ENCODE data around the gene SBF2.
"Not testable (repeated sequence)": the region's sequence is repeated elsewhere in the genome, so short reads cannot be mapped to it uniquely, and the experiment has no call there.

Gene SBF2

GRCh38 chr11:10022764-10023163 lies 271.3 kb downstream of the SBF2 start:
- DNase-seq (ENCODE audit: low read depth in 2 of 2, low spot score in 1 of 2), result no peak

GRCh38 chr11:10021563-10021962 lies 272.5 kb downstream of the SBF2 start:
- no peak for DNase-seq (ENCODE audit: low read depth in 2 of 2, low spot score in 1 of 2)

- DNase-seq (ENCODE audit: low read depth in 2 of 2, low spot score in 1 of 2), result no peak
Measured at GRCh38 chr11:10019906-10020682, 273.9 kb downstream of the SBF2 start.

- no peak for DNase-seq (ENCODE audit: low read depth in 2 of 2, low spot score in 1 of 2)
Measured at GRCh38 chr11:10017911-10018310, 276.1 kb downstream of the SBF2 start.

GRCh38 chr11:10017050-10017449 lies 277.0 kb downstream of the SBF2 start:
- no peak for DNase-seq (ENCODE audit: low read depth in 2 of 2, low spot score in 1 of 2)

GRCh38 chr11:10012068-10012467 lies 282.0 kb downstream of the SBF2 start:
- no peak for DNase-seq (ENCODE audit: low read depth in 2 of 2, low spot score in 1 of 2)

- DNase-seq (ENCODE audit: low read depth in 2 of 2, low spot score in 1 of 2), result no peak
Measured at GRCh38 chr11:10005955-10006525, 288.0 kb downstream of the SBF2 start.

- DNase-seq (ENCODE audit: low read depth in 2 of 2, low spot score in 1 of 2), result no peak
Measured at GRCh38 chr11:10004526-10005113, 289.4 kb downstream of the SBF2 start.

GRCh38 chr11:10002221-10002620 lies 291.8 kb downstream of the SBF2 start:
- no peak for DNase-seq (ENCODE audit: low read depth in 2 of 2, low spot score in 1 of 2)

GRCh38 chr11:9992306-9992705 lies 301.7 kb downstream of the SBF2 start:
- DNase-seq (ENCODE audit: low read depth in 2 of 2, low spot score in 1 of 2), result no peak

- DNase-seq (ENCODE audit: low read depth in 2 of 2, low spot score in 1 of 2), result no peak
Measured at GRCh38 chr11:9990221-9990973, 303.6 kb downstream of the SBF2 start.

- DNase-seq (ENCODE audit: low read depth in 2 of 2, low spot score in 1 of 2), result not testable (repeated sequence)
Measured at GRCh38 chr11:9987303-9987702, 306.7 kb downstream of the SBF2 start.

GRCh38 chr11:9982796-9983579 lies 311.0 kb downstream of the SBF2 start:
- DNase-seq (ENCODE audit: low read depth in 2 of 2, low spot score in 1 of 2), result no peak

GRCh38 chr11:9982127-9982795 lies 311.8 kb downstream of the SBF2 start:
- DNase-seq (ENCODE audit: low read depth in 2 of 2, low spot score in 1 of 2), result no peak

- no peak for DNase-seq (ENCODE audit: low read depth in 2 of 2, low spot score in 1 of 2)
Measured at GRCh38 chr11:9980931-9981330, 313.1 kb downstream of the SBF2 start.

- DNase-seq (ENCODE audit: low read depth in 2 of 2, low spot score in 1 of 2), result no peak
Measured at GRCh38 chr11:9977554-9977953, 316.5 kb downstream of the SBF2 start.

- no peak for DNase-seq (ENCODE audit: low read depth in 2 of 2, low spot score in 1 of 2)
Measured at GRCh38 chr11:9974375-9974774, 319.6 kb downstream of the SBF2 start.

- no peak for DNase-seq (ENCODE audit: low read depth in 2 of 2, low spot score in 1 of 2)
Measured at GRCh38 chr11:9973921-9974320, 320.1 kb downstream of the SBF2 start.

- DNase-seq (ENCODE audit: low read depth in 2 of 2, low spot score in 1 of 2), result no peak
Measured at GRCh38 chr11:9972989-9973388, 321.0 kb downstream of the SBF2 start.

GRCh38 chr11:9971894-9972293 lies 322.1 kb downstream of the SBF2 start:
- DNase-seq (ENCODE audit: low read depth in 2 of 2, low spot score in 1 of 2), result no peak

Measured in stimulated activated CD8-positive, alpha-beta memory T cell treated with anti-CD3 and anti-CD28 coated beads, Interleukin-4, amount 100 ng/mL, for 4 hours (primary cell).